ENCODE results near the gene DYTN. TPM values are rescaled to one million over a fixed set of nuclear protein-coding genes. Genes with fewer than 3 reads are reported as not detected.
"Not testable (repeated sequence)": the region's sequence is repeated elsewhere in the genome, so short reads cannot be mapped to it uniquely, and the experiment has no call there.

Gene DYTN
- total and polyA plus RNA-seq, 2 experiments from 2014 or later, result not detected

- no peak for TF ChIP-seq EZH2phosphoT487 (IDR thresholded peaks at IDR 0.05; ENCODE audit: insufficient read depth, low read depth)
- no peak for TF ChIP-seq EZH2 (IDR thresholded peaks at IDR 0.05; ENCODE audit: insufficient read depth, poor library complexity, severe bottlenecking)
Observed at GRCh38 chr2:206716623-206717022, 1.6 kb downstream of the DYTN start.

GRCh38 chr2:206715183-206715582, 3.0 kb downstream of the DYTN start:
- WGBS, 2 experiments (ENCODE audit: low coverage in 1 of 2, low lambda C conversion rate in 2 of 2, missing lambda C conversion rate in 2 of 2), result 16 to 20% methylated on average over 4 of the region's 4 CpGs
- H3K79me2 ChIP-seq (ENCODE audit: insufficient read depth); H3K4me3 ChIP-seq; H3K27ac ChIP-seq; H3K4me1 ChIP-seq (ENCODE audit: insufficient read depth); H3F3A ChIP-seq (ENCODE audit: insufficient read depth); H3K9ac ChIP-seq; H3K27me3 ChIP-seq (replicated peaks; ENCODE audit: insufficient read depth); in situ Hi-C loops (cut with MboI); H3K9me2 ChIP-seq (ENCODE audit: insufficient read depth); H2AFZ ChIP-seq; H4K20me1 ChIP-seq (ENCODE audit: insufficient read depth); H3K4me2 ChIP-seq (ENCODE audit: unreplicated experiment); DNase-seq; H3K36me3 ChIP-seq (ENCODE audit: low read depth); H3K9me3 ChIP-seq (ENCODE audit: low read depth): not testable (repeated sequence)

More at GRCh38 chr2:206716623-206717022, 1.6 kb downstream of the DYTN start:
- 48 to 55% methylated on average over 3 of the region's 3 CpGs for WGBS, 2 experiments (ENCODE audit: low coverage in 1 of 2, low lambda C conversion rate in 2 of 2, missing lambda C conversion rate in 2 of 2)
- H3K27me3 ChIP-seq (replicated peaks; ENCODE audit: insufficient read depth), result peaks cover 4% of the 10 kb centered on the region; the same call in 1 of the 2 replicates
- no peak overlapping the region for H3K4me3 ChIP-seq
- in situ Hi-C loops (cut with MboI), result no loop called here
- no peak for DNase-seq
- H4K20me1 ChIP-seq (ENCODE audit: insufficient read depth), result no peaks in the 10 kb centered on the region
- H3K4me1 ChIP-seq (ENCODE audit: insufficient read depth), result no peaks in the 10 kb centered on the region
- no peaks in the 10 kb centered on the region for H3K36me3 ChIP-seq (ENCODE audit: low read depth)
- no peaks in the 10 kb centered on the region for H3K9me2 ChIP-seq (ENCODE audit: insufficient read depth)
- no peak overlapping the region for H3K27ac ChIP-seq
- no peaks in the 10 kb centered on the region for H3K9me3 ChIP-seq (ENCODE audit: low read depth)
- no peak overlapping the region for H2AFZ ChIP-seq
- no peak overlapping the region for H3K9ac ChIP-seq
- no peaks in the 10 kb centered on the region for H3F3A ChIP-seq (ENCODE audit: insufficient read depth)
- no peak overlapping the region for H3K4me2 ChIP-seq (ENCODE audit: unreplicated experiment)
- H3K79me2 ChIP-seq (ENCODE audit: insufficient read depth), result no peaks in the 10 kb centered on the region

- H3K27ac ChIP-seq, result no peak overlapping the region
- peaks cover 9% of the 10 kb centered on the region; the same call in 1 of the 2 replicates for H3K27me3 ChIP-seq (replicated peaks; ENCODE audit: insufficient read depth)
- H3K79me2 ChIP-seq (ENCODE audit: insufficient read depth), result no peaks in the 10 kb centered on the region
- DNase-seq, result no peak
- H3K4me3 ChIP-seq, result 0 out of 2 replicates have a peak overlapping the region, but pooled peaks have one; percentile 29
- TF ChIP-seq EZH2phosphoT487 (IDR thresholded peaks at IDR 0.05; ENCODE audit: insufficient read depth, low read depth) (no peak), EZH2 (IDR thresholded peaks at IDR 0.05; ENCODE audit: insufficient read depth, poor library complexity, severe bottlenecking) (no peak)
- no peak overlapping the region for H3K9ac ChIP-seq
- H3K4me1 ChIP-seq (ENCODE audit: insufficient read depth), result no peaks in the 10 kb centered on the region
- H2AFZ ChIP-seq, result peak overlapping the region; percentile 62; the same call in 1 of the 2 replicates
- in situ Hi-C loops (cut with MboI), result no loop called here
- WGBS, 2 experiments (ENCODE audit: low coverage in 1 of 2, low lambda C conversion rate in 2 of 2, missing lambda C conversion rate in 2 of 2), result 22 to 28% methylated on average over 4 of the region's 4 CpGs
- H3F3A ChIP-seq (ENCODE audit: insufficient read depth), result no peaks in the 10 kb centered on the region
- H3K4me2 ChIP-seq (ENCODE audit: unreplicated experiment), result no peak overlapping the region
- H3K9me2 ChIP-seq (ENCODE audit: insufficient read depth), result no peaks in the 10 kb centered on the region
- no peaks in the 10 kb centered on the region for H3K9me3 ChIP-seq (ENCODE audit: low read depth)
- no peaks in the 10 kb centered on the region for H3K36me3 ChIP-seq (ENCODE audit: low read depth)
- H4K20me1 ChIP-seq (ENCODE audit: insufficient read depth), result no peaks in the 10 kb centered on the region
Observed at GRCh38 chr2:206713746-206714145, 4.5 kb downstream of the DYTN start.

- Histone ChIP-seq H3K9ac (no peak overlapping the region), H3K36me3 (ENCODE audit: low read depth) (no peaks in the 10 kb centered on the region), H3F3A (ENCODE audit: insufficient read depth) (no peaks in the 10 kb centered on the region), H4K20me1 (ENCODE audit: insufficient read depth) (no peaks in the 10 kb centered on the region), H3K9me2 (ENCODE audit: insufficient read depth) (no peaks in the 10 kb centered on the region), H3K4me3 (no peak overlapping the region), H3K79me2 (ENCODE audit: insufficient read depth) (no peaks in the 10 kb centered on the region), H3K9me3 (ENCODE audit: low read depth) (no peaks in the 10 kb centered on the region), H3K27me3 (replicated peaks; ENCODE audit: insufficient read depth) (peaks cover 19% of the 10 kb centered on the region), H2AFZ (no peak overlapping the region), H3K27ac (no peak overlapping the region), H3K4me1 (ENCODE audit: insufficient read depth) (no peaks in the 10 kb centered on the region), H3K4me2 (ENCODE audit: unreplicated experiment) (no peak overlapping the region)
- TF ChIP-seq EZH2 (IDR thresholded peaks at IDR 0.05; ENCODE audit: insufficient read depth, poor library complexity, severe bottlenecking), result no peak
- TF ChIP-seq EZH2phosphoT487 (IDR thresholded peaks at IDR 0.05; ENCODE audit: insufficient read depth, low read depth), result no peak
- WGBS, 2 experiments (ENCODE audit: low coverage in 1 of 2, low lambda C conversion rate in 2 of 2, missing lambda C conversion rate in 2 of 2), result 11 to 12% methylated on average over 5 of the region's 5 CpGs
- DNase-seq, result no peak
- in situ Hi-C loops (cut with MboI), result no loop called here
Observed at GRCh38 chr2:206708286-206708685, 9.9 kb downstream of the DYTN start.

GRCh38 chr2:206707164-206707701, 11.0 kb downstream of the DYTN start:
- peaks cover 19% of the 10 kb centered on the region for H3K27me3 ChIP-seq (replicated peaks; ENCODE audit: insufficient read depth)
- H3K4me2 ChIP-seq (ENCODE audit: unreplicated experiment), result no peak overlapping the region
- no peak overlapping the region for H3K27ac ChIP-seq
- 63 to 70% methylated on average over 10 of the region's 10 CpGs for WGBS, 2 experiments (ENCODE audit: low coverage in 1 of 2, low lambda C conversion rate in 2 of 2, missing lambda C conversion rate in 2 of 2)
- no peaks in the 10 kb centered on the region for H3K4me1 ChIP-seq (ENCODE audit: insufficient read depth)
- TF ChIP-seq EZH2phosphoT487 (IDR thresholded peaks at IDR 0.05; ENCODE audit: insufficient read depth, low read depth) (no peak), EZH2 (IDR thresholded peaks at IDR 0.05; ENCODE audit: insufficient read depth, poor library complexity, severe bottlenecking) (no peak)
- no peaks in the 10 kb centered on the region for H3K36me3 ChIP-seq (ENCODE audit: low read depth)
- no peak overlapping the region for H3K4me3 ChIP-seq
- H2AFZ ChIP-seq, result no peak overlapping the region
- no peaks in the 10 kb centered on the region for H3F3A ChIP-seq (ENCODE audit: insufficient read depth)
- H3K9me3 ChIP-seq (ENCODE audit: low read depth), result no peaks in the 10 kb centered on the region
- no peaks in the 10 kb centered on the region for H3K79me2 ChIP-seq (ENCODE audit: insufficient read depth)
- no peak for DNase-seq
- in situ Hi-C loops (cut with MboI), result no loop called here
- no peaks in the 10 kb centered on the region for H4K20me1 ChIP-seq (ENCODE audit: insufficient read depth)
- no peaks in the 10 kb centered on the region for H3K9me2 ChIP-seq (ENCODE audit: insufficient read depth)
- H3K9ac ChIP-seq, result no peak overlapping the region
